Ovary (tissue), 9 donors: ENCODE results near the gene PABPC1L. TPM values are rescaled to one million over a fixed set of nuclear protein-coding genes. Genes with fewer than 3 reads are reported as not detected.

Experiments
- DNase-seq, 5 donors: peaks; one replicate each; pipeline ENCODE4 v3.0.0-alpha.2; 2019 to 2020
- H3K27ac ChIP-seq, 2 donors: fragments of 200-600 bp; one replicate each; pipeline versions ENCODE4 v1.5.1 to v1.8.0; 2019 to 2022
- H3K27me3 ChIP-seq: fragments of 200-600 bp; one replicate; pipeline ENCODE4 v1.8.0; 2022
- H3K36me3 ChIP-seq: fragments of 200-600 bp; sonication (generic); one replicate; pipeline ENCODE4 v1.5.1; 2019
- H3K4me1 ChIP-seq: one replicate; pipeline ENCODE4 v1.8.1; 2013; ENCODE audit warnings: mild to moderate bottlenecking, moderate library complexity; ENCODE audit not compliant: insufficient read depth
- H3K4me3 ChIP-seq: fragments of 200-600 bp; sonication (generic); one replicate; pipeline ENCODE4 v1.5.1; 2017
- H3K9me3 ChIP-seq, 2 donors: fragments of 200-600 bp in 1 of 2; sonication (generic) in 1 of 2; one replicate each; pipeline versions ENCODE4 v1.5.1 to v1.8.1; 2013 to 2019; ENCODE audit warnings: mild to moderate bottlenecking in 1 of 2, moderate library complexity in 1 of 2
- CTCF ChIP-seq, 3 donors: fragments of 450-650 bp in 2 of 3; fragments of 200-600 bp in 1 of 3; IDR thresholded peaks; one replicate each; pipeline versions ENCODE4 v1.5.1 to v1.8.0; 2016 to 2022; ENCODE audit warnings: antibody characterized with exemption in 3 of 3, mild to moderate bottlenecking in 1 of 3
- EP300 ChIP-seq: sonication (generic); formaldehyde crosslinking; IDR thresholded peaks from one replicate; pipeline ENCODE4 v1.6.1; 2017; ENCODE audit warnings: antibody characterized with exemption
- POLR2A ChIP-seq: fragments of 450-650 bp; IDR thresholded peaks from one replicate; pipeline ENCODE4 v1.6.1; 2017; ENCODE audit warnings: antibody characterized with exemption, mild to moderate bottlenecking, moderate library complexity
- WGBS, 3 donors: extraction: QIAGEN DNeasy Blood & Tissue Kit in 1 of 3; methylation state at CpG; one replicate each; pipeline versions ENCODE4 v1.1.5 to v1.1.7; 2013 to 2017; 5-methylcytosine and 5-hydroxymethylcytosine counted together
- intact Hi-C, 4 donors: fragments of 100-400 bp; cut with DNase I; formaldehyde crosslinking; loops; one replicate each; pipeline versions ENCODE4 v1.11.0 to v1.15.1; 2022 to 2023
- polyA plus RNA-seq, 2 donors: library from polyadenylated mRNA; stranded (reverse); fragments of 200-250 nt in 1 of 2; fragments of 350-450 nt in 1 of 2; fragmentation: Illumina TruSeq in 1 of 2; extraction: RNeasy Lipid Tissue Mini Kit (QIAGEN cat#74804) in 1 of 2; gene quantifications; one replicate each; pipeline ENCODE4 v1.2.3, GENCODE V29; 2013 to 2014
- total RNA-seq, 7 donors: library from RNA; depleted of rRNA in 2 of 7; stranded (reverse); fragments of >200 nt in 2 of 7; fragmentation: NEBNext Ultra II Directional in 3 of 7; extraction: Animal tissue kit (Norgen Biotek cat#: 25700) in 3 of 7; gene quantifications; one replicate each; pipeline versions ENCODE4 v1.1.0 to v1.2.4, GENCODE V29; 2016 to 2023
- donor health status: DM: no; HTN: no; CAD: no; lungs with moderate emphysema.
- donor health status: DM: no; HTN: no; CAD: no.
- donor health status: Bipolar disorder and iron deficiency.
- donor health status: DM: yes; HTN: yes; CAD: no.
- donor health status: DM: no; HTN: no; CAD: no.
- donor health status: DM: yes; HTN: yes; CAD: no.

Gene PABPC1L
- total and polyA plus RNA-seq, 9 donors: 13.3 to 34.9 (median 21.9) TPM

GRCh38 chr20:44976698-44977097 lies 66.8 kb downstream of the PABPC1L start:
- Histone ChIP-seq H3K27ac (no peak overlapping the region), H3K27me3 (no peaks in the 10 kb centered on the region), H3K9me3 (no peaks in the 10 kb centered on the region), H3K4me1 (no peaks in the 10 kb centered on the region), H3K4me3 (no peak overlapping the region), H3K36me3 (no peaks in the 10 kb centered on the region)
- WGBS, 3 donors: 79 to 97% (median 96%) methylated on average over 4 of the region's 4 CpGs
- intact Hi-C loops: loop anchor here in 1 of 4 donors (5.0 kb wide), 1 partner anchor 294 kb away; no protein-coding TSS in a partner anchor
- TF ChIP-seq POLR2A (no peak), CTCF (IDR thresholded peaks at IDR 0.05) (no peak)
- no peak for DNase-seq

GRCh38 chr20:44979090-44979621 lies 69.3 kb downstream of the PABPC1L start:
- Histone ChIP-seq H3K4me1 (no peaks in the 10 kb centered on the region), H3K36me3 (no peaks in the 10 kb centered on the region), H3K27me3 (no peaks in the 10 kb centered on the region), H3K27ac (no peak overlapping the region), H3K4me3 (no peak overlapping the region), H3K9me3 (no peaks in the 10 kb centered on the region)
- no peak for TF ChIP-seq EP300
- TF ChIP-seq POLR2A: no peak
- TF ChIP-seq CTCF (IDR thresholded peaks at IDR 0.05): no peak
- intact Hi-C loops: loop anchor here in 1 of 4 donors (5.0 kb wide), 1 partner anchor 297 kb away; no protein-coding TSS in a partner anchor
- WGBS, 3 donors: 64 to 73% (median 69%) methylated on average over 2 of the region's 2 CpGs
- DNase-seq: no peak

- Histone ChIP-seq H3K36me3 (peaks cover 4% of the 10 kb centered on the region), H3K27me3 (no peaks in the 10 kb centered on the region), H3K27ac (no peak overlapping the region), H3K4me3 (no peak overlapping the region), H3K9me3 (no peaks in the 10 kb centered on the region), H3K4me1 (no peaks in the 10 kb centered on the region)
- TF ChIP-seq POLR2A: no peak
- no peak for TF ChIP-seq CTCF (IDR thresholded peaks at IDR 0.05)
- TF ChIP-seq EP300: no peak
- intact Hi-C loops: no loop called here
- 89 to 95% (median 92%) methylated on average over 8 of the region's 8 CpGs for WGBS, 3 donors
- no peak for DNase-seq
Observed at GRCh38 chr20:44981736-44982406, 72.0 kb downstream of the PABPC1L start.

- no peak overlapping the region for H3K4me3 ChIP-seq
- no peaks in the 10 kb centered on the region for H3K27me3 ChIP-seq
- H3K27ac ChIP-seq: no peak overlapping the region
- intact Hi-C loops: no loop called here
- WGBS, 3 donors: 95 to 97% (median 96%) methylated on average over 7 of the region's 7 CpGs
- no peak for DNase-seq
- H3K36me3 ChIP-seq: peaks cover 4% of the 10 kb centered on the region
- H3K9me3 ChIP-seq: no peaks in the 10 kb centered on the region
- H3K4me1 ChIP-seq: no peaks in the 10 kb centered on the region
- TF ChIP-seq POLR2A: no peak
- TF ChIP-seq CTCF (IDR thresholded peaks at IDR 0.05): no peak
- no peak for TF ChIP-seq EP300
Observed at GRCh38 chr20:44983093-44983674, 73.3 kb downstream of the PABPC1L start.
